NB4 (cell line): ENCODE data around the gene SLC7A4.
"Not testable (repeated sequence)": the region's sequence is repeated elsewhere in the genome, so short reads cannot be mapped to it uniquely, and the experiment has no call there.

Experiments
- DNase-seq: peaks from one replicate; pipeline ENCODE4 v3.0.0; 2010; ENCODE audit warnings: low read depth
- H3K4me3 ChIP-seq: one replicate; pipeline ENCODE4 v1.5.1; 2011; ENCODE audit warnings: mild to moderate bottlenecking, low read depth, low read length, moderate library complexity
- CTCF ChIP-seq: IDR thresholded peaks from one replicate; pipeline ENCODE4 v1.5.1; 2012; ENCODE audit warnings: low read depth, low read length
- MAX ChIP-seq: IDR thresholded peaks from 2 replicates; pipeline ENCODE4 v1.6.1; 2011; ENCODE audit warnings: low read depth, low read length
- MYC ChIP-seq: IDR thresholded peaks from 2 replicates; pipeline ENCODE4 v1.6.1; 2011; ENCODE audit warnings: low read depth, low read length
- POLR2A ChIP-seq: IDR thresholded peaks from 2 replicates; pipeline ENCODE4 v1.6.1; 2011; ENCODE audit warnings: mild to moderate bottlenecking; ENCODE audit not compliant: insufficient read length; ENCODE audit errors: extremely low read depth

SLC7A4 gene

GRCh38 chr22:21064917-21065864, 32.8 kb upstream of the SLC7A4 start:
- no peak overlapping the region for H3K4me3 ChIP-seq
- TF ChIP-seq MYC (no peak), MAX (no peak), POLR2A (no peak), CTCF (no peak)
- DNase-seq = no peak

GRCh38 chr22:21064425-21064824, 32.1 kb upstream of the SLC7A4 start:
- H3K4me3 ChIP-seq, DNase-seq: not testable (repeated sequence)

- H3K4me3 ChIP-seq, DNase-seq: not testable (repeated sequence)
Observed at GRCh38 chr22:21061660-21062321, 29.4 kb upstream of the SLC7A4 start.

GRCh38 chr22:21060363-21060762, 28.0 kb upstream of the SLC7A4 start:
- peak; percentile 54 for DNase-seq

GRCh38 chr22:21055880-21056319, 23.5 kb upstream of the SLC7A4 start:
- DNase-seq = peak; percentile 63
- TF ChIP-seq POLR2A = no peak
- no peak for TF ChIP-seq MYC
- TF ChIP-seq CTCF = no peak
- TF ChIP-seq MAX = no peak
- H3K4me3 ChIP-seq = no peak overlapping the region

More at GRCh38 chr22:21060363-21060762, 28.0 kb upstream of the SLC7A4 start:
- H3K4me3 ChIP-seq = not testable (repeated sequence)

- H3K4me3 ChIP-seq = no peak overlapping the region
- TF ChIP-seq POLR2A (no peak), CTCF (no peak), MYC (no peak), MAX (no peak)
- DNase-seq = no peak
Observed at GRCh38 chr22:21055564-21055834, 23.1 kb upstream of the SLC7A4 start.

- DNase-seq = no peak
- TF ChIP-seq MYC (no peak), POLR2A (no peak), MAX (no peak), CTCF (no peak)
Observed at GRCh38 chr22:21054714-21055563, 22.6 kb upstream of the SLC7A4 start.

More at GRCh38 chr22:21054714-21055563, 22.6 kb upstream of the SLC7A4 start:
- no peak overlapping the region for H3K4me3 ChIP-seq
